Stimulated activated CD4-positive, alpha-beta T cell treated with anti-CD3 and anti-CD28 coated beads, Interleukin-15, amount 100 ng/mL, for 24 hours (primary cell): ENCODE results near the gene EFNA5.
"Not testable (repeated sequence)": the region's sequence is repeated elsewhere in the genome, so short reads cannot be mapped to it uniquely, and the experiment has no call there.

ENCODE experiments used
- DNase-seq: peaks from one replicate; pipeline ENCODE4 v3.0.0-alpha.2; 2020

EFNA5 gene

GRCh38 chr5:107451028-107451427 is 219.7 kb downstream of the EFNA5 start:
- DNase-seq, result no peak

- no peak for DNase-seq
These were observed 220.2 kb downstream of the EFNA5 start for GRCh38 chr5:107450531-107450930.

- no peak for DNase-seq
These were observed 221.4 kb downstream of the EFNA5 start for GRCh38 chr5:107449369-107449768.

- no peak for DNase-seq
These were observed 223.2 kb downstream of the EFNA5 start for GRCh38 chr5:107447587-107447986.

- DNase-seq, result no peak
These were observed 223.8 kb downstream of the EFNA5 start for GRCh38 chr5:107446972-107447371.

- DNase-seq, result no peak
These were observed 226.4 kb downstream of the EFNA5 start for GRCh38 chr5:107444300-107444699.

GRCh38 chr5:107443897-107444296 is 226.8 kb downstream of the EFNA5 start:
- DNase-seq, result no peak

GRCh38 chr5:107442452-107442851 is 228.3 kb downstream of the EFNA5 start:
- DNase-seq, result no peak

- DNase-seq, result no peak
These were observed 230.9 kb downstream of the EFNA5 start for GRCh38 chr5:107439832-107440231.

GRCh38 chr5:107437986-107438510 is 232.7 kb downstream of the EFNA5 start:
- no peak for DNase-seq

- no peak for DNase-seq
These were observed 233.6 kb downstream of the EFNA5 start for GRCh38 chr5:107437154-107437553.

- no peak for DNase-seq
These were observed 234.5 kb downstream of the EFNA5 start for GRCh38 chr5:107436201-107436600.

GRCh38 chr5:107435061-107435460 is 235.7 kb downstream of the EFNA5 start:
- no peak for DNase-seq

GRCh38 chr5:107433646-107434045 is 237.1 kb downstream of the EFNA5 start:
- DNase-seq, result not testable (repeated sequence)

- DNase-seq, result no peak
These were observed 238.7 kb downstream of the EFNA5 start for GRCh38 chr5:107431998-107432397.

GRCh38 chr5:107431536-107431935 is 239.2 kb downstream of the EFNA5 start:
- DNase-seq, result no peak

GRCh38 chr5:107430071-107430625 is 240.6 kb downstream of the EFNA5 start:
- no peak for DNase-seq

GRCh38 chr5:107428303-107428813 is 242.4 kb downstream of the EFNA5 start:
- no peak for DNase-seq

GRCh38 chr5:107426872-107427271 is 243.9 kb downstream of the EFNA5 start:
- DNase-seq, result no peak

GRCh38 chr5:107426209-107426608 is 244.5 kb downstream of the EFNA5 start:
- no peak for DNase-seq

GRCh38 chr5:107425541-107426031 is 245.2 kb downstream of the EFNA5 start:
- no peak for DNase-seq

- DNase-seq, result no peak
These were observed 246.2 kb downstream of the EFNA5 start for GRCh38 chr5:107424491-107424890.

- no peak for DNase-seq
These were observed 248.2 kb downstream of the EFNA5 start for GRCh38 chr5:107422494-107422893.

- DNase-seq, result no peak
These were observed 251.2 kb downstream of the EFNA5 start for GRCh38 chr5:107419498-107419897.

GRCh38 chr5:107418902-107419301 is 251.8 kb downstream of the EFNA5 start:
- DNase-seq, result no peak
